ENCODE measurements around the gene TMEM98.

- TF ChIP-seq POLR2A (IDR thresholded peaks at IDR 0.05) (no peak), CTCF (IDR thresholded peaks at IDR 0.05 in 8 of 11, conservative IDR thresholded peaks at IDR 0.05 in 3 of 11) (no peak), POLR2AphosphoS5 (IDR thresholded peaks at IDR 0.05) (no peak)
These were observed 34.4 kb downstream of the TMEM98 start for GRCh38 chr17:32962320-32962711.

Data from spleen (tissue), 7 donors.